Stimulated activated CD4-positive, alpha-beta T cell treated with anti-CD3 and anti-CD28 coated beads, TNF-alpha, amount 100 ng/mL, for 24 hours (primary cell): ENCODE results near the gene CACNB4.
"Not testable (repeated sequence)": the region's sequence is repeated elsewhere in the genome, so short reads cannot be mapped to it uniquely, and the experiment has no call there.

Experiments
- DNase-seq, 3 experiments: peaks; one replicate each; pipeline ENCODE4 v3.0.0-alpha.2; 2020; ENCODE audit warnings: low read depth in 3 of 3

CACNB4 gene

GRCh38 chr2:151905963-151906632, 192.7 kb downstream of the CACNB4 start:
- no peak for DNase-seq

DNA sequence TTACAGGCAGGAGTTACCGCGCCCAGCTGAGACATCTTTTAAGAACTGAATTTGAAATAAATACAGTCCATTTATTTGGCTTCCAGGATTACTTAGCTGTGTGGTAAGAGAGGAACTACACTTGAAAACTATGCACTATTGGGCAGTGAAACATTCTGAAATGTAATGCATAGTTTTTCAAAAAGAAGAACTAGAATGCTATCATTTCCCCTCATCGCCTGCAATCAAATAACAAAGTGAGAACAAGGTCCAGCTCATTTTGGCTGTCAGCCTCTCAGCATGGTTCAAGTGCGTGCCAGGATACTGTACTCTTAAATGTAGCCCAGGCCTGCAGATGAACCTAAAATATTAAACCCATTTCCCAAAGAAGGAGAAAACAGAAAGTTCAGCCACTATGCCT, 194.0 kb downstream of the CACNB4 start:
- DNase-seq = no peak

DNA sequence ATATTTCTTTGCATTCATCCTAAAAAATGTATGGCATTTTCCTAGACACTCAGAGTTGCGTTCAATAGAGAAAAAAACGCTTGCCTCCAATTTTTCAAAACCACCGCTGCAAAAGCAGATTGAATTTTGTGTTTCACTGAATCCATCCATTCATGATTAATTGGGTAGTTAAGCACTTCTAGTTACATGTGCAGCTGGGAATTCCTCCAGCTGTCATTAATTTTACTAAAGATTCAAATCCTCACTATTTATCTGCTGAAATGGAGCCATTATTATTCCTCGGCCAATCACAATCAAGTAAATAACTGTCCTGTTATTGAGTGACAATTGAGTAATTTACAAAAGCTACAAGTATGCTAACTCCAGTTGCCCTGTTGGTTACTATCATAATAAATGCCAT, 194.8 kb downstream of the CACNB4 start:
- no peak for DNase-seq

DNA sequence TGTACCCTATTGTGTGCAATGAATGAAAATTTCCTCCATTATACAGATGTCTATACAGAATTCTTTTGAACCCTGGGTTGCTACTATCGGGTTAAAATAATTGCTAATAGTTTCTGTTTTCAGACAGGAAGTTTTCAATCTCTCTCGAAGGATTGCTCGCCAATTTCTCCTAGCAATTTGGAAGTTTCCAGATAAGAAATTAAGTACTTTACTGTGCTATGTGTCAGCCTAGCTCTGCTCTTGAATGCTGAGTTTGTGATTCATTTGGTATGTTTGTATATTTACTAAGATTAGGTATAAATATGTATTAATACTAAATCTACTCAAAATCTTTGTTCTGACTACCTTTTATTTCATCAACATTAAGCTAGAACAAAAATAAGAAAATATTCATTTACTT, 196.0 kb downstream of the CACNB4 start:
- no peak for DNase-seq

DNA sequence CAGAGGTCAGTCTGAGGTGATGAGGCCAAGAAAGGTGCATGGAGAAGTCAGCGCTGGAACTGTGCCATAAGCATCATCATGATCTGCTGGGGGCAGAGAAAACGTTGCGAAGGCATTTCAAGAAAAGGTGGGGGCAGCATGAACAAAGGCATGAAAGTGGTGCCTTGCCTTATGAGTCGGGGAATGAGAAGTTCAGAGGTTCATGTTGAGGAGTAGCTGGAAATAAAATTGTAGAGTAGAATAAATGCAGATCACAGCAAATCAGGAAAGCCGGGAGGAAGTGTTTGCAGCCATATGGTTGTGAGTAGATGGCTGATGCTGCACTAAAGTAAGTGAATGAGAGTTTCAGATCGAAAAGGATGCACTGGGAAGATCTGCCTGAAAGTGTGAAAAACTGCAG, 198.5 kb downstream of the CACNB4 start:
- no peak for DNase-seq

GRCh38 chr2:151899156-151899555, 199.7 kb downstream of the CACNB4 start:
- DNase-seq = no peak

- no peak for DNase-seq
Observed at GRCh38 chr2:151891566-151892194, 207.2 kb downstream of the CACNB4 start.

DNA sequence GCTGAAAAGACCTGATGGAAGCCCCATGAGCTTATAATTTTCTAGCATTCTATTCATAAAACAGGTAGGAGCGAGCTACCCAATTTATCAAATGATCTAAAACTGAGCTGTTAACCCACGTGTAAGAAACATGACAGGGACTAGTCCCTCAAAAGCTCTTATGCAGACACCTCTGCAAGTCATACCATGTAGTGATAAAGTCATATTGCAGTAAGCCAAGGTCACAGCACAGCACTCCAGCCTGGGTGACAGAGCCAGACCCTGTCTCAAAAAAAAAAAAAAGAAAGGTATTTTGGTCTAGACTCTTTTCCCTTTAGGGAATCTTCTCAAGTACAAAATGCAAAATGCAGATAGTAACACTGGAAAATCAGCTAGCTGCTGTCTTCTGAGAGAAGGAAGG, 211.7 kb downstream of the CACNB4 start:
- no peak for DNase-seq

GRCh38 chr2:151886241-151886640, 212.6 kb downstream of the CACNB4 start:
- no peak for DNase-seq

DNA sequence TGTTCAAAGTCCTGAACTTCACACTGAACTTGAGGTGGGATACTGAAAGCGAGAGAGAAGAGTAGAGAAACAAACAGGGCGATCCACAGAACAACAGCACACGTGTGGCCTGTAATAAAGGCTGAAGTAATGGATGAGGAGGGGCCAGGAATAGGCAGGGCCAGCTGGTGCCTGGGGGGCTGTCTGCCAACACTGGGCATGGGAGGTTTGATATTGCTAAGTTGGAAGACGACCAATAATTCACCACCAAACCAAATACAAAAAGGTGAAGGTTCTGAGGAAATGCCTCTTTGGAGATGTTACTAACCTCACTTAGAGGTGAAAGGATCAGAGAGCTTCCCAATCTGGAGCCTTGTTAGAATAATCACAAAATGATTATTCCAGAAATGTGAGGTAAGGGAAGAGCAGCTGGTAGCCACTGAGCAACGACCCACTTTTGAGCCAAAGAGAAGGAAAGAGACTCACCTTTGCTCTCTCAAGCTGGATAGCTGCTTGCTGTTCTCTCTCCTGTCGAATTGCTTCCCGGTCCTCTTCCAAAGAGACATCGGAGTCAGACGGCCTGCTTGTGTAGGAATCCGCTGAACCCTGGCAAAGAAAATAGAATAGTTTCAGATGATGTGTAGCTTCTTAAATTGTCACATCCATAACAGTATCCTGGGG, 215.9 kb downstream of the CACNB4 start:
- DNase-seq = no peak

DNA sequence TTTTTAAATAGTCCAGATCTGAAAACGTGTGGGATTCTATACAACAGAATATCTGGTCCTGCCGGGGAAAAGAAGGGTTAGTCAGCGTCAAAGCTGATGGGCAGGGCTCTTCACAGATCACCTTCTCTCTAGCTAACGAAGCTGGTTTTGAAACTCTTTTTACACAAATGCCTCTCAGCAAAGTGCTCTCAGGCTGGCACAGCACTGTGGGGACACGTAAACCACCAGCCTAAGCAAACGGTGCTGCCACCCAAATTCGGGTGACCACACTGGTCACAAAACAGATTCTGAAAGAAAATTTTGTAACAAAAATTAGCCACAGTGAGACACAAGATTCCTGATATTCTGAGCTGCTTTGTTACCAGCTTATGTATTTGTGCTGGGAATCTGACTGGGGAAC, 217.5 kb downstream of the CACNB4 start:
- no peak for DNase-seq

DNA sequence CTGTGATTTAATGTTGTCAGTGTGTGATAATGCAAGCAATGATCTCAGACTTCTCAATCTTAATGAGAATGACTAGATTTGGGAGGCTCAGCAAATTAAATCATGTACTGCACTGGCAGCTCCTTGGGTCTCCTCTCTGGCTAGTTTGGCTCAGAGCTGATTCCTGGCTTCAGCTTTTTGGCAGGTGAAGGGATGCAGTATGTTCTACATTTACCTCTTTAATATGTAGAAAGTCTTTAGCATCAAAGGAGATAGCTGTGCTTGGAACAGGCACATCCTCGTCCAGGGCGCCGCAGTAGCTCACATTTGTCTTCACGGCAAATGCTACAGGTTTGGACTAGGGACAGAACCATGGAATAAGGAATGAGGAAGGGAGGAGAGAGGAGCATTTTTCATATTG, 218.3 kb downstream of the CACNB4 start:
- DNase-seq = no peak

GRCh38 chr2:151878655-151879563, 219.9 kb downstream of the CACNB4 start:
- no peak for DNase-seq

GRCh38 chr2:151878204-151878603, 220.6 kb downstream of the CACNB4 start:
- DNase-seq = no peak

- DNase-seq = not testable (repeated sequence)
Observed at GRCh38 chr2:151875631-151876030, 223.2 kb downstream of the CACNB4 start.

GRCh38 chr2:151872463-151872862, 226.4 kb downstream of the CACNB4 start:
- no peak for DNase-seq

- DNase-seq = no peak
Observed at GRCh38 chr2:151869291-151869690, 229.6 kb downstream of the CACNB4 start.

- DNase-seq = no peak
Observed at GRCh38 chr2:151862700-151863099, 236.1 kb downstream of the CACNB4 start.

GRCh38 chr2:151861174-151861573, 237.7 kb downstream of the CACNB4 start:
- DNase-seq = no peak

- no peak for DNase-seq
Observed at GRCh38 chr2:151860613-151861146, 238.2 kb downstream of the CACNB4 start.

DNA sequence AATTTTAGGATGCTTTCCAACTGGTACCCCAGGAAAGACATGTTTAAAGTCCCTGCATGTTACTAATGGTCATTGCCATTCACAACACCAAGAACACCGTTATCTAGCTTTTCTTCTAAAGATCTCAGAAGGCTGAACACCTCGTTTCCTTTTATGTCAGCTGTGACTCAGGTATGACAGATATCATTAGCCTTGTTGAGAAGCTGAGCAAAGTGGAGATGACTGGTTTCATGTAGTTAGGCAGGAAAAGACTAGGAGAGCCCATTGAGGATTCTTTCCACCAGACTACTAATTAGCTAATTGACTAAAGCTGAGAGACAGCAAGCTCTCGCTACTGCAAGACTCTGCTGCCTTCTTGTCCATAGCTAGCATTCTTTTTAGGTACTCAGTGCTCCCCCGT, 238.6 kb downstream of the CACNB4 start:
- DNase-seq = no peak

DNA sequence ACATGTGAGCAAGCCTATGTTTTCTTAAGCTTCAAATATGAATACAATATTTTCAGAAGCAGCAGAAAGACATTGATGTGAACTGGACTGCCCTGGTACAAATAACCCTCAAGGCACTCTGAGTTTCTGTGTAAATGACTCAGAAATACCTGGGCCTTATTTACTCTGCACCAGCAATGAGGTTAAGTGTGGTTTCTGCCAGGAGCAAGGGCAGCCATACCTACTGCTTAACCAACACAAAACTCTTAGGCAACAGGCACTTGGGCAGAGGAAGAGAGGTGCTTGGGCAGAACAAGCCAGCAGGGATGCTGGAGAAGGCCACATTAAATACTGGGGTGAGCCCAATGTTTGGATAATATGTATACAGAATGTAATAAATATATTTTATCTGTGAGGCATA, 241.2 kb downstream of the CACNB4 start:
- DNase-seq = no peak
